Measurements from ENCODE around the gene HNF4A. TPM values are rescaled to one million over a fixed set of nuclear protein-coding genes. Genes with fewer than 3 reads are reported as not detected.

The HNF4A gene
- total and polyA plus RNA-seq, 2 of the 13 experiments (the other 11 are each of a cell fraction or from before 2014, with no cell fraction given), result 80.9 to 169 TPM

DNA sequence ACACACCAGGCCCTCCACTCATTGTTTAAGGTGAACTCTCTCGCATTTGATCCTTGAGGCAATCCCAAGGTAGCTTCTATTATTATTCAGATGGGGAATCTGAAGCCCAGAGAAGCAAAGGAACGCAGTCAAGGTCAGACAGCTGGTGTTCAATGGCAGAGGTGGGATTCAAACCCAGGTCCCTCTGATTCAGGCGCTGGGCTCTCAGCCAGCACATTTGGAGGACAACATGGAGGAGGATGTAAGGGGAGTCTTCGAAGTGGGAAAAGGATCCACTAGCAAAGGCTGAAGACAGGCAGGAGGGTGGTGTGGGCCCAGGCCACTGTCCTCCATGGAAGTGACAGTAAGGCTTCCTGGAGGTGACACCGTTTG is 106.3 kb downstream of the HNF4A start (continued):
- TF ChIP-seq, protein P1, sequence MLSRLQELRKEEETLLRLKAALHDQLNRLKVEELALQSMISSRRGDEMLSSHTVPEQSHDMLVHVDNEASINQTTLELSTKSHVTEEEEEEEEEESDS (CRISPR knock-in tag; IDR thresholded peaks at IDR 0.05; ENCODE audit: borderline replicate concordance), result no peak
- 0 out of 2 replicates have a peak, but pooled peaks have one; percentile 1 for TF ChIP-seq ZNF362 (CRISPR knock-in tag; IDR thresholded peaks at IDR 0.05; ENCODE audit: borderline replicate concordance)
- TF ChIP-seq, protein P2, sequence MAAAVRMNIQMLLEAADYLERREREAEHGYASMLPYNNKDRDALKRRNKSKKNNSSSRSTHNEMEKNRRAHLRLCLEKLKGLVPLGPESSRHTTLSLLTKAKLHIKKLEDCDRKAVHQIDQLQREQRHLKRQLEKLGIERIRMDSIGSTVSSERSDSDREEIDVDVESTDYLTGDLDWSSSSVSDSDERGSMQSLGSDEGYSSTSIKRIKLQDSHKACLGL (CRISPR knock-in tag; IDR thresholded peaks at IDR 0.05), result no peak
- no peak for TF ChIP-seq RXRA (CRISPR knock-in tag; IDR thresholded peaks at IDR 0.05)
- TF ChIP-seq HNF4G (IDR thresholded peaks at IDR 0.05; ENCODE audit: borderline replicate concordance, low read depth, low read length), result no peak
- TF ChIP-seq HNF4G (CRISPR knock-in tag; IDR thresholded peaks at IDR 0.05; ENCODE audit: borderline replicate concordance, low read depth), result no peak
- no peak for TF ChIP-seq BHLHE40 (IDR thresholded peaks at IDR 0.05; ENCODE audit: low read length)
- no peak for TF ChIP-seq HMG20B (CRISPR knock-in tag; conservative IDR thresholded peaks at IDR 0.05)
- TF ChIP-seq FLYWCH1 (CRISPR knock-in tag; IDR thresholded peaks at IDR 0.05), result no peak
- TF ChIP-seq RCOR2 (CRISPR knock-in tag; IDR thresholded peaks at IDR 0.05), result no peak; the same call in 1 of the 2 replicates

DNA sequence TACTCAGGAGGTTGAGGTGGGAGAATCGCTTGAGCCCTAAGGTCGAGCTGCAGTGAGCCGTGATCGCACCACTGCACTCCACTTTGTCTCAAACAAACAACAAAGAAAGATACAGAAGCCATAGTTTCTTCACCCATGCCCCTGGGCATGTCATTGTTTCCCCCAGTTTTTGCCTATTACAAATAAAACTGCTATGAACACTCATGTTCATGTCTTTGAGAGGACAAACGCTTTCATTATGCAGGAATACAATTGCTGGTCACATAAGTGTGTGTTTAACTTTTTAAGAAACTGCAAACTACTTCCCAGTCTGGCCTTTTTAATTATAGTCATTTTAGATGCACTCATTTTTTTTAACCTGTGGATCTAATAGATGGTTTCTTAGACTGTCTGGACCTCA is 108.0 kb downstream of the HNF4A start:
- H3K4me2 ChIP-seq (ENCODE audit: low read depth, low read length), result no peak overlapping the region
- H3K79me2 ChIP-seq (ENCODE audit: insufficient read depth, low read length), result no peaks in the 10 kb centered on the region
- in situ Hi-C loops (cut with HindIII; ENCODE audit: extremely low pct_ligation_motif_present, low pct_unique_long_range_greater_than_20kb), result loop anchor here (5.0 kb wide), 1 partner anchor 71 kb away; no protein-coding TSS in a partner anchor
- H3K4me3 ChIP-seq (replicated peaks in 1 of 3; ENCODE audit: insufficient read depth in 1 of 3, low read depth in 2 of 3, low read length in 3 of 3), result no peak overlapping the region
- H3K36me3 ChIP-seq (replicated peaks in 1 of 2; ENCODE audit: control insufficient read depth in 1 of 2, insufficient read depth in 2 of 2, low read length in 2 of 2), result no peaks in the 10 kb centered on the region
- H3K9me3 ChIP-seq (ENCODE audit: low read length), result no peaks in the 10 kb centered on the region
- ATAC-seq (no peak), DNase-seq (ENCODE audit: low spot score) (no peak), FAIRE-seq (no peak)
- H3K4me1 ChIP-seq (ENCODE audit: insufficient read depth, low read length), result peaks cover 78% of the 10 kb centered on the region
- H3K27ac ChIP-seq (ENCODE audit: extremely low read length, insufficient read depth, low read length), result no peak overlapping the region
- H3K27me3 ChIP-seq (ENCODE audit: control insufficient read depth in 1 of 2, insufficient read depth in 2 of 2, low read length in 2 of 2), result no peaks in the 10 kb centered on the region
- no peak overlapping the region for H2AFZ ChIP-seq (ENCODE audit: low read length)
- intact Hi-C loops (cut with micrococcal nuclease; ENCODE audit: unreplicated experiment), result no loop called here
- no peak overlapping the region for H3K9ac ChIP-seq (ENCODE audit: insufficient read depth, low read depth, low read length)
- 48% methylated on average over 5 of the region's 5 CpGs for WGBS (ENCODE audit: low lambda C conversion rate)
- no peaks in the 10 kb centered on the region for H4K20me1 ChIP-seq (ENCODE audit: insufficient read depth, low read length)
- ChIA-PET POLR2A (no interaction called here), CTCF (ENCODE audit: low intra/inter-chr PET ratio, low total read pairs) (interaction anchor here (1.4 kb wide), 1 partner anchor 79 kb away, joined by 3 read pairs; no protein-coding TSS in a partner anchor)
- BruUV-seq (replicated peaks), result no TSS peak
- TF ChIP-seq ZNF572 (CRISPR knock-in tag; IDR thresholded peaks at IDR 0.05) (0 out of 2 replicates have a peak, but pooled peaks have one; percentile 5), SRSF1 (optimal IDR thresholded peaks at IDR 0.05; ENCODE audit: low read depth, low read length) (no peak)
